Lung (tissue), 12 donors: Measurements from ENCODE around the gene VASP. TPM values are rescaled to one million over a fixed set of nuclear protein-coding genes. Genes with fewer than 3 reads are reported as not detected.

Experiments used
- ATAC-seq: fragments of 200-7000 bp; cut with Tn5 transposase; one replicate; pipeline ENCODE4 v1.9.1; 2020; ENCODE audit warnings: moderate number of reproducible peaks; ENCODE audit not compliant: insufficient read depth, low FRiP score
- DNase-seq, 3 donors: peaks; one replicate each; pipeline ENCODE4 v3.0.0-alpha.2; 2013 to 2017
- H3K27ac ChIP-seq, 2 donors: one replicate each; pipeline ENCODE4 v1.5.1; 2013; ENCODE audit warnings: mild to moderate bottlenecking in 2 of 2, moderate library complexity in 2 of 2, control low read depth in 1 of 2, inconsistent platforms in 1 of 2, low read depth in 1 of 2, low read length in 1 of 2
- H3K27me3 ChIP-seq, 3 donors: one replicate each; pipeline ENCODE4 v1.5.1; 2013; ENCODE audit warnings: low read length in 2 of 3; ENCODE audit not compliant: control insufficient read depth in 3 of 3, insufficient read depth in 3 of 3
- H3K36me3 ChIP-seq, 4 donors: one replicate each; pipeline ENCODE4 v1.5.1; 2013; ENCODE audit warnings: low read length in 4 of 4, mild to moderate bottlenecking in 1 of 4, moderate library complexity in 1 of 4; ENCODE audit not compliant: control insufficient read depth in 4 of 4, insufficient read depth in 4 of 4
- H3K4me1 ChIP-seq, 5 donors: one replicate each; pipeline ENCODE4 v1.5.1; 2013; ENCODE audit warnings: low read length in 5 of 5, mild to moderate bottlenecking in 2 of 5, moderate library complexity in 1 of 5; ENCODE audit not compliant: control insufficient read depth in 5 of 5, insufficient read depth in 5 of 5
- H3K4me3 ChIP-seq: one replicate; pipeline ENCODE4 v1.5.1; 2013; ENCODE audit warnings: mild to moderate bottlenecking, control low read depth, moderate library complexity
- H3K9ac ChIP-seq, 2 donors: one replicate each; pipeline ENCODE4 v1.5.1; 2013; ENCODE audit warnings: low read length in 2 of 2, control low read depth in 1 of 2; ENCODE audit not compliant: insufficient read depth in 1 of 2
- H3K9me3 ChIP-seq, 4 donors: one replicate each; pipeline ENCODE4 v1.5.1; 2013; ENCODE audit warnings: low read length in 3 of 4, mild to moderate bottlenecking in 1 of 4, moderate library complexity in 1 of 4; ENCODE audit not compliant: control insufficient read depth in 4 of 4, insufficient read depth in 3 of 4
- CTCF ChIP-seq: IDR thresholded peaks from 2 replicates; pipeline ENCODE4 v1.5.1; 2012; ENCODE audit warnings: mild to moderate bottlenecking; ENCODE audit errors: control extremely low read depth, extremely low read depth
- WGBS, 2 donors: extraction: QIAGEN DNeasy Blood & Tissue Kit; methylation state at CpG; one replicate each; pipeline ENCODE4 v1.1.7; 2013; 5-methylcytosine and 5-hydroxymethylcytosine counted together
- polyA plus RNA-seq, 2 donors: library from polyadenylated mRNA; stranded (reverse); fragments of 200-250 nt; gene quantifications; one replicate each; pipeline ENCODE4 v1.2.1, GENCODE V29; 2013
- total RNA-seq, 2 donors: library from RNA; depleted of rRNA in 1 of 2; stranded (reverse); fragments of >200 nt in 1 of 2; gene quantifications; one replicate each; pipeline ENCODE4 v1.2.1, GENCODE V29; 2014 to 2021
- donor health status: control.
- donor health status: control.
- donor health status: Bipolar disorder and iron deficiency.
- donor health status: healthy.
- donor health status: DM: yes; HTN: yes; CAD: no.

VASP gene
- total and polyA plus RNA-seq, 4 donors = 49.1 to 237 (median 170) TPM

- Histone ChIP-seq H3K4me1 (no peaks in the 10 kb centered on the region), H3K9me3 (peaks cover 0 to 2% (median 1%) of the 10 kb centered on the region in 4 donors), H3K9ac (no peak overlapping the region), H3K27me3 (no peaks in the 10 kb centered on the region), H3K4me3 (no peak overlapping the region), H3K36me3 (no peaks in the 10 kb centered on the region), H3K27ac (no peak overlapping the region)
- 91 to 96% methylated on average over 9 of the region's 9 CpGs for WGBS, 2 donors
- ATAC-seq (no peak), DNase-seq (no peak)
- no peak for TF ChIP-seq CTCF
Measured at GRCh38 chr19:45539459-45539858, 32.2 kb downstream of the VASP start.

DNA sequence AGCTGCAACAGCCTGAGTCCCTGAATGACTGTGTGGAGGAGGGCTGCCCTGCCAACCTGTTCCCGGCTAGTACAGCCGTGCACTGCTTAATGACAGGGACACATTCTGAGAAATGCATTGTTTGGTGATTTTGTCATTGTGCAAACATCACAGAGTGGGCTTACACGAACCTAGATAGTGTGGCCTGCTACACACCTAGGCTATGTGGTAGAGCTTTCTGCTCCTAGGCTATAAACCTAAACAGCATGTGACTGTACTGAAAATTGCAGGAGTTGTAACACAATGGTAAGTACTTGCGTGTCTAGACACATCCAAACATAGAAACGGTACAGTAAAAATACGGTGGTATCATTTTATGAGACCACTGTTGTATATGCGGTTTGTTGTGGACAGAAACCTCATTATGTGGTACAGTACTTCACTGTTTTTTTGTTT, 35.0 kb downstream of the VASP start:
- no peak for TF ChIP-seq CTCF
- Histone ChIP-seq H3K4me1 (no peaks in the 10 kb centered on the region), H3K9me3 (peaks cover 0 to 2% (median 0%) of the 10 kb centered on the region in 4 donors), H3K36me3 (no peaks in the 10 kb centered on the region), H3K9ac (no peak overlapping the region), H3K27me3 (no peaks in the 10 kb centered on the region), H3K27ac (no peak overlapping the region), H3K4me3 (no peak overlapping the region)
- DNase-seq = no peak
- 68 to 78% methylated on average over 7 of the region's 7 CpGs for WGBS, 2 donors
- no peak for ATAC-seq

GRCh38 chr19:45547211-45547770, 40.0 kb downstream of the VASP start:
- ATAC-seq (no peak), DNase-seq (no peak)
- no peak overlapping the region for H3K9ac ChIP-seq
- TF ChIP-seq CTCF = no peak
- no peak overlapping the region for H3K4me3 ChIP-seq
- no peaks in the 10 kb centered on the region for H3K36me3 ChIP-seq
- WGBS, 2 donors = 74 to 85% methylated on average over 10 of the region's 10 CpGs
- no peak overlapping the region for H3K27ac ChIP-seq
- H3K9me3 ChIP-seq = no peaks in the 10 kb centered on the region
- H3K4me1 ChIP-seq = peaks cover 0 to 2% (median 0%) of the 10 kb centered on the region in 5 donors
- no peaks in the 10 kb centered on the region for H3K27me3 ChIP-seq
